Cardiac muscle cell (in vitro differentiated cells and primary cell): Measurements from ENCODE around the gene PPOX. TPM values are rescaled to one million over a fixed set of nuclear protein-coding genes. Genes with fewer than 3 reads are reported as not detected.

Experiments used
- DNase-seq, 2 donors: peaks; one replicate each; pipeline versions ENCODE4 v3.0.0 to v3.0.0-alpha.2; 2010 to 2017; ENCODE audit warnings: low read depth in 1 of 2, low spot score in 1 of 2
- H3K27ac ChIP-seq: fragments of 200-600 bp; sonication (generic); 2 replicates; pipeline ENCODE4 v1.5.1; 2016
- H3K27me3 ChIP-seq: fragments of 200-600 bp; sonication (generic); 2 replicates; pipeline ENCODE4 v1.6.0; 2016; ENCODE audit warnings: control low read depth
- H3K36me3 ChIP-seq: fragments of 200-600 bp; sonication (generic); 2 replicates; pipeline ENCODE4 v1.5.1; 2016; ENCODE audit warnings: control low read depth
- H3K4me1 ChIP-seq: fragments of 200-600 bp; sonication (generic); 2 replicates; pipeline ENCODE4 v1.8.1; 2017; ENCODE audit warnings: low read depth, mild to moderate bottlenecking, mixed run types
- H3K4me3 ChIP-seq: fragments of 200-600 bp; sonication (generic); 2 replicates; pipeline ENCODE4 v1.5.1; 2016; ENCODE audit warnings: mild to moderate bottlenecking
- H3K9me3 ChIP-seq: fragments of 200-600 bp; sonication (generic); 2 replicates; pipeline ENCODE4 v1.5.1; 2017; ENCODE audit warnings: low read depth, mild to moderate bottlenecking, control low read depth
- CTCF ChIP-seq: IDR thresholded peaks from 2 replicates; pipeline ENCODE4 v1.5.1; 2012; ENCODE audit warnings: low read depth, mild to moderate bottlenecking, low read length
- polyA plus RNA-seq: library from polyadenylated mRNA; unstranded; fragments of >200 nt; fragmentation: Nextera tagmentation; extraction: Ambion mirVana; gene quantifications from 2 replicates; pipeline ENCODE4 v1.2.1, GENCODE V29; 2016
- total RNA-seq: library from RNA; depleted of rRNA; stranded (reverse); fragments of >200 nt; gene quantifications from 2 replicates; pipeline ENCODE4 v1.2.3, GENCODE V29; 2016

Gene PPOX
- total and polyA plus RNA-seq, 2 experiments from 2014 or later = 53.8 to 67.1 TPM

- no peak overlapping the region for H3K4me3 ChIP-seq
- peak in 1 of 2 donors; percentile 76 for DNase-seq
- TF ChIP-seq CTCF = no peak
- no peaks in the 10 kb centered on the region for H3K4me1 ChIP-seq
- no peaks in the 10 kb centered on the region for H3K9me3 ChIP-seq
- peaks cover 46% of the 10 kb centered on the region for H3K36me3 ChIP-seq
- H3K27ac ChIP-seq = no peak overlapping the region
- no peaks in the 10 kb centered on the region for H3K27me3 ChIP-seq
These were observed 40.4 kb downstream of the PPOX start for GRCh38 chr1:161206411-161207140.

- peaks cover 50% of the 10 kb centered on the region for H3K36me3 ChIP-seq
- no peaks in the 10 kb centered on the region for H3K27me3 ChIP-seq
- H3K9me3 ChIP-seq = no peaks in the 10 kb centered on the region
- no peaks in the 10 kb centered on the region for H3K4me1 ChIP-seq
- no peak overlapping the region for H3K27ac ChIP-seq
- no peak overlapping the region for H3K4me3 ChIP-seq
- TF ChIP-seq CTCF = no peak
- DNase-seq = peak in 1 of 2 donors; percentile 90
These were observed 40.9 kb downstream of the PPOX start for GRCh38 chr1:161207173-161207572.

- peaks cover 58% of the 10 kb centered on the region for H3K36me3 ChIP-seq
- H3K4me3 ChIP-seq = no peak overlapping the region
- peak; percentile 96 for TF ChIP-seq CTCF
- H3K9me3 ChIP-seq = no peaks in the 10 kb centered on the region
- no peak overlapping the region for H3K27ac ChIP-seq
- no peaks in the 10 kb centered on the region for H3K4me1 ChIP-seq
- H3K27me3 ChIP-seq = no peaks in the 10 kb centered on the region
- peak; percentile 77 to 89 for DNase-seq
These were observed 43.7 kb downstream of the PPOX start for GRCh38 chr1:161209790-161210409.

GRCh38 chr1:161214369-161214768 lies 48.1 kb downstream of the PPOX start:
- no peak for DNase-seq
- no peak overlapping the region for H3K27ac ChIP-seq
- no peaks in the 10 kb centered on the region for H3K9me3 ChIP-seq
- H3K27me3 ChIP-seq = no peaks in the 10 kb centered on the region
- peaks cover 6% of the 10 kb centered on the region for H3K4me1 ChIP-seq
- TF ChIP-seq CTCF = no peak
- no peak overlapping the region for H3K4me3 ChIP-seq
- peaks cover 34% of the 10 kb centered on the region for H3K36me3 ChIP-seq

- no peaks in the 10 kb centered on the region for H3K27me3 ChIP-seq
- TF ChIP-seq CTCF = no peak
- no peak for DNase-seq
- H3K9me3 ChIP-seq = no peaks in the 10 kb centered on the region
- no peak within 1 kb of the TSS for H3K27ac ChIP-seq
- H3K36me3 ChIP-seq = peaks cover 30% of the 10 kb centered on the region
- H3K4me1 ChIP-seq = peaks cover 6% of the 10 kb centered on the region
- no peak within 1 kb of the TSS for H3K4me3 ChIP-seq
These were observed 48.9 kb downstream of the PPOX start, which contains the start of gene FCER1G for GRCh38 chr1:161215076-161215475. Gene FCER1G (plus strand): TSS chr1:161215295. CDS start chr1:161215322, 27 bp downstream.
